Measurements from ENCODE around the gene G6PD.

Gene G6PD

GRCh38 chrX:154486052-154486395, 60.6 kb downstream of the G6PD start:
- peak; percentile 63 for DNase-seq

GRCh38 chrX:154485150-154486051, 61.2 kb downstream of the G6PD start:
- no peak for DNase-seq

- no peak for DNase-seq
Measured at GRCh38 chrX:154484255-154485149, 62.1 kb downstream of the G6PD start.

- no peak for DNase-seq
Measured at GRCh38 chrX:154483325-154483724, 63.3 kb downstream of the G6PD start.

GRCh38 chrX:154482786-154483185, 63.9 kb downstream of the G6PD start:
- no peak for DNase-seq

- DNase-seq, result no peak
Measured at GRCh38 chrX:154481911-154482601, 64.6 kb downstream of the G6PD start.

All from activated CD8-positive, alpha-beta memory T cell treated with anti-CD3 and anti-CD28 coated beads, Interleukin-2, amount 50 U/mL, for 48 hours (primary cell).